ENCODE measurements around the gene PIK3R5. TPM values are rescaled to one million over a fixed set of nuclear protein-coding genes. Genes with fewer than 3 reads are reported as not detected.
"Not testable (repeated sequence)": the region's sequence is repeated elsewhere in the genome, so short reads cannot be mapped to it uniquely, and the experiment has no call there.

PIK3R5 gene
- total and polyA plus RNA-seq, 2 donors from 2014 or later: 0.45 to 19.1 TPM

GRCh38 chr17:8885967-8886684 is 79.4 kb downstream of the PIK3R5 start:
- DNase-seq (no peak), FAIRE-seq (no peak)
- Histone ChIP-seq H3K36me3 (ENCODE audit: control insufficient read depth in 2 of 3, insufficient read depth in 3 of 3, low read length in 3 of 3) (no peaks in the 10 kb centered on the region), H3K27ac (ENCODE audit: low read depth in 2 of 2, low read length in 2 of 2) (no peak overlapping the region), H3K27me3 (ENCODE audit: control insufficient read depth, insufficient read depth, low read length) (no peaks in the 10 kb centered on the region), H3K9me3 (ENCODE audit: control insufficient read depth in 2 of 3, insufficient read depth in 1 of 3, low read length in 3 of 3) (no peaks in the 10 kb centered on the region), H3K4me1 (ENCODE audit: control insufficient read depth in 2 of 3, insufficient read depth in 2 of 3, low read depth in 1 of 3, low read length in 3 of 3) (no peaks in the 10 kb centered on the region), H3K9ac (ENCODE audit: low read length in 3 of 3) (no peak overlapping the region), H3K4me3 (ENCODE audit: low read length in 3 of 3) (no peak overlapping the region)
- intact Hi-C loops (cut with DNase I): no loop called here
- no peak for TF ChIP-seq CTCF (IDR thresholded peaks at IDR 0.05; ENCODE audit: borderline replicate concordance, extremely low read depth, insufficient read depth)

GRCh38 chr17:8885163-8885966 is 80.1 kb downstream of the PIK3R5 start:
- H3K9ac ChIP-seq (ENCODE audit: low read length in 3 of 3); intact Hi-C loops (cut with DNase I); H3K4me3 ChIP-seq (ENCODE audit: low read length in 3 of 3); H3K9me3 ChIP-seq (ENCODE audit: control insufficient read depth in 2 of 3, insufficient read depth in 1 of 3, low read length in 3 of 3); H3K27ac ChIP-seq (ENCODE audit: low read depth in 2 of 2, low read length in 2 of 2); H3K4me1 ChIP-seq (ENCODE audit: control insufficient read depth in 2 of 3, insufficient read depth in 2 of 3, low read depth in 1 of 3, low read length in 3 of 3); FAIRE-seq; H3K36me3 ChIP-seq (ENCODE audit: control insufficient read depth in 2 of 3, insufficient read depth in 3 of 3, low read length in 3 of 3); H3K27me3 ChIP-seq (ENCODE audit: control insufficient read depth, insufficient read depth, low read length): not testable (repeated sequence)
- peak in 1 of 5 donors; percentile 61 for DNase-seq

- no peaks in the 10 kb centered on the region for H3K27me3 ChIP-seq (ENCODE audit: control insufficient read depth, insufficient read depth, low read length)
- H3K9ac ChIP-seq (ENCODE audit: low read length in 3 of 3): no peak overlapping the region
- intact Hi-C loops (cut with DNase I): no loop called here
- H3K27ac ChIP-seq (ENCODE audit: low read depth in 2 of 2, low read length in 2 of 2): no peak overlapping the region
- no peak for FAIRE-seq
- H3K4me3 ChIP-seq (ENCODE audit: low read length in 3 of 3): no peak overlapping the region
- DNase-seq: no peak
- H3K4me1 ChIP-seq (ENCODE audit: control insufficient read depth in 2 of 3, insufficient read depth in 2 of 3, low read depth in 1 of 3, low read length in 3 of 3): no peaks in the 10 kb centered on the region
- H3K36me3 ChIP-seq (ENCODE audit: control insufficient read depth in 2 of 3, insufficient read depth in 3 of 3, low read length in 3 of 3): no peaks in the 10 kb centered on the region
- no peak for TF ChIP-seq CTCF (IDR thresholded peaks at IDR 0.05; ENCODE audit: borderline replicate concordance, extremely low read depth, insufficient read depth)
- no peaks in the 10 kb centered on the region for H3K9me3 ChIP-seq (ENCODE audit: control insufficient read depth in 2 of 3, insufficient read depth in 1 of 3, low read length in 3 of 3)
Measured at GRCh38 chr17:8884336-8884990, 81.0 kb downstream of the PIK3R5 start.

GRCh38 chr17:8883353-8883752 is 82.2 kb downstream of the PIK3R5 start:
- TF ChIP-seq CTCF (IDR thresholded peaks at IDR 0.05; ENCODE audit: borderline replicate concordance, extremely low read depth, insufficient read depth): no peak
- no peak overlapping the region for H3K9ac ChIP-seq (ENCODE audit: low read length in 3 of 3)
- no peak overlapping the region for H3K4me3 ChIP-seq (ENCODE audit: low read length in 3 of 3)
- intact Hi-C loops (cut with DNase I): no loop called here
- DNase-seq (no peak), FAIRE-seq (no peak)
- H3K27me3 ChIP-seq (ENCODE audit: control insufficient read depth, insufficient read depth, low read length): no peaks in the 10 kb centered on the region
- no peaks in the 10 kb centered on the region for H3K4me1 ChIP-seq (ENCODE audit: control insufficient read depth in 2 of 3, insufficient read depth in 2 of 3, low read depth in 1 of 3, low read length in 3 of 3)
- H3K36me3 ChIP-seq (ENCODE audit: control insufficient read depth in 2 of 3, insufficient read depth in 3 of 3, low read length in 3 of 3): no peaks in the 10 kb centered on the region
- no peaks in the 10 kb centered on the region for H3K9me3 ChIP-seq (ENCODE audit: control insufficient read depth in 2 of 3, insufficient read depth in 1 of 3, low read length in 3 of 3)
- H3K27ac ChIP-seq (ENCODE audit: low read depth in 2 of 2, low read length in 2 of 2): no peak overlapping the region
